Activated naive CD4-positive, alpha-beta T cell treated with Interleukin-2 at 50 U/mL for 16 hours (primary cell): ENCODE measurements around the gene LRRN4.
A peak's percentile ranks its signal among the peaks of the same experiment; 100 is the strongest.

Experiments
- DNase-seq: peaks from one replicate; pipeline ENCODE4 v3.0.0-alpha.2; 2020

The LRRN4 gene

DNA sequence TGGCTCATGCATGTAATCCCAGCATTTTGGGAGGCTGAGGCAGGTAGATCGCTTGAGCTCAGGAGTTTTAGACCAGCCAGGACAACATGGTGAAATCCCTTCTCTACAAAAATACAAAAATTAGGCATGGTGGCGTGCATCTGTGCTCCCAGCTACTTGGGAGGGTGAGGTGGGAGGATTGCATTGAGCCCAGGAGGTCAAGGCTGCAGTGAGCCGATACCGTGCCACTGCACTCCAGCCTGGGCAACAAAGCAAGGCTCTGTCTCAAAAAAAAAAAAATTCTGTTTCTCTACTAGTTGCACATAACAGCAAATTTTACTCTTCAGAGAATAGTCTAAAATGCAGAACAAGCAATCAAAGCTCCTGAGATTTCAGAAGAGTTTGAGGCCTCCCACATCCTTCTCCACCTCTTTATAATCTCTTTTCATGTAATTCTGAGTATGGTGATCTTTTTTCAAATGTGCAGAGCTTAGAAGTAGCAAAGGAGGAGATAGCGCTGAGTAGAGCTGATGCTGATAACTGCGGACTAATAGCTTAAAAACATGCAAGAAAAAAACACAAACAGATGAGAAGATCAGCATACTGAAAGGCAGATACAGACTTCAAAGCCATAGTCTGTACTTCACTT is 23.3 kb downstream of the LRRN4 start:
- no peak for DNase-seq

DNA sequence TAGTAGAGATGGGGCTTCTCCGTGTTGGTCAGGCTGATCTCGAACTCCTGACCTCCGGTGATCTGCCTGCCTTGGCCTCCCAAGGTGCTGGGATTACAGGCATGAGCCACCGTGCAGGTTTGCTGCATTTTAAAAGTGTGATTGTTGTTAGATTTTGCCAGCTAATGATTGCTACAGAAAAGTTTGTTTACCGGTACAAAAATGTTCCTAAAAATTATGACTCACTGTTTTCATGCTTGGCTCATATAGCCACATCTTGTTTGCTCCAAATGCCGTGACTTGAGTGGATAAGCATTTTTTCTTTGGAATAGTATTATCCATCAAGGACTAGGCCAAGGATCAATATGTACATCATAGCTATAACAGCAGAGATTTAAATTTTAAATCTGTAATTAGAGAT is 24.3 kb downstream of the LRRN4 start:
- DNase-seq: no peak

DNA sequence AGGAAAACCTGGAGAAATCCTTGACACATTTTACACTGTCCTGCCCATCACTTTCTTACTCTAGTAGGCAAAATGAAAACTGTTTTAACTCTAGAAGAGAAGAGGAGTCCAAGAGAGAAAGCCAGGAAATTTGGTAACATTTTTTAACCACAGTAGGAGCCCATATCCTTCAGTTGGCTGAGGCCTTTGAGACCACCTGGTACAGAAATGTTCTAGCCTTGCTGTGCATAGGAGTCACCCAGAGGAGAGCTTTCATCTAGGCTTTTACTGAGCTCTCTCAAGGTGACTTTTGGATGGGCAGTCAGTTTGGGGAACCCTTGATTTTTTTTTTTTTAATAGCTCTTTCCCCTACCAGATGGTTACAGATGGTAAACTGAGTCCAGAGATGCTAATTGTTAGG is 25.0 kb downstream of the LRRN4 start:
- no peak for DNase-seq

DNA sequence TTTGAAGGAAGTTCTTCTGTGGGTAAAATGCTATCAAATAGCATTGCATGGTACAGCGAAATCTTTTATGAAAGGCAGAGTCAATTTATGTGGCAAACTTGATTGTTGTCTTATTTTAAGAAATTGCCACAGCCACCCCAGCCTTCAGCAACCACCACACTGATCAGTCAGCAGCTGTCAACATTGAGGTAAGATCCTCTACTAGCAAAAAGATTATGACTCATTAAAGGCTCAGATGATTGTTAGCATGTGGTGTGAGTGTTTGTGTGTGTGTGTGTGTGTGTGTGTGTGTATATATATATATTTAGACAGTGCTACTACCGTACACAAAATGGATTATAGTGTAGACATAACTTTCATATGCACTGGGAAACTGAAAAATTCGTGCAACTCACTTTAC is 27.8 kb downstream of the LRRN4 start:
- DNase-seq: no peak

DNA sequence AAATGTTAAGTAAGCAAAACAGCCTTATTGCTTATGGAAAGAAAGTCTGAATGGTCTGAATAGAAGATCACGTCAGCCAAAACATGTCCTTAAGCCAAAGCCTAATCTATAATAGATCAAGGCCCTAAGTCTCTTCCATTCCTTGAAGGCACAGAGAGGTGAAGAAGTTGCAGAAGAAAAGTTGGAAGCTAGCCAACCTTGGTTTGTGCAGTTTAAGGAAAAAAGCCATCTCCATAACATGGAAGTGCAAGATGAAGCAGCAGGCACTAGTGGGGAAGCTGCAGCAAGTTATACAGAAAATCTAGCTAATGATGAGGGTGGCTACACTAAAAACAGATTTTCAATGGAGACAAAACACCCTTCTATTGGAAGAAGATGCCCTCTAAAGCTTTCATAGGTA is 29.1 kb downstream of the LRRN4 start:
- DNase-seq: no peak

DNA sequence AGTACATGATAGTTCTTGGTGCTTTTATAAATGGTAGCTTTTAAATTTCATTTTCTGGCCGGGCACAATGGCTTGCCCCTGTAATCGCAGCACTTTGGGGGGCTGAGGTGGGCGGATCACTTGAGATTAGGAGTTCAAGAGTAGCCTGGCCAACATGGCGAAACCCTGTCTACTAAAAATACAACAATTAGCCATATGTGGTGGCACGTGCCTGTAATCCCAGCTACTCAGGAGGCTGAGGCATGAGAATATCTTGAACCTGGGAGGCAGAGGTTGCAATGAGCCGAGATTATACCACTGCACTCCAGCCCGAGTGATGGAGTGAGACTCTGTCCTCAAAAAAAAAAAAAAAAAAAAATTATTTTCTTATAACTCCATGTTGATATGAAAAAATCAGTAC is 36.0 kb downstream of the LRRN4 start:
- no peak for DNase-seq

DNA sequence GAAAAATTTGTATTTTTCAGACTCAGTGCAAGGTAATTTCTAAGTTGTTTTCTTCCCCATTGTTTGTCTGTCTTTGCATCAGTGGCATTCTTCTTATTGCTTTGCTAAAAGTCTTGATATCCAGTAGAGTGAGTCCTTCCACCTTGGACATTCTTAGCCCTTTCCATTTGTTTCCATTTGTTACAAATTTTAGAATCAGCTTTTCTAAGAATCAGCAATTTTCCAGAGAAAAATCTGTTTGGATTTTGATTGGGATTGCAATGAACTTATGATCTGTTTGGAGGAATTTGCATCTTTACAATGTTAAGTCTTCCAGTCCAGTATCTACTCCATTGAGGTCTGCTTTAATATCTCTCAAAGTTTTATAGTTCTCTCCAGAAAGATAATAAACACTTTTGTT is 36.4 kb downstream of the LRRN4 start:
- DNase-seq: no peak

DNA sequence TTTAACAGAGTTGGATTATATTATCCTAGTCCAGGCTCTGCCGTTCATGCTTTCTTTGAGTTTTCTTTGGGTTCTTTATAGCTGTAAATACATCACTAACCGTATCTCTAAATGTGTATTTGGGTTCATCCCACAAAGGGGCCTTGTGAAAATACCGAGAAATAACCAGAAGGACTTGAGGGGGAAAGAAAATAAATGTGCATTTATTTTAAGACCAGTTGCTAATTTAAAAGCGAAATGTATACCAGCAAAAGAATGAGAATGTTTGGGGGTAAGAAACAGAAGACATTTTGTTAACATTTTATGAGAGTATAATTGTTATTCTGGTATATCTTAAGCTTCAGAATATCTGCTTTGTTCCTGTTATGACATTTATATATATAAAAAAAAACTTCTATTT is 38.9 kb downstream of the LRRN4 start:
- no peak for DNase-seq

DNA sequence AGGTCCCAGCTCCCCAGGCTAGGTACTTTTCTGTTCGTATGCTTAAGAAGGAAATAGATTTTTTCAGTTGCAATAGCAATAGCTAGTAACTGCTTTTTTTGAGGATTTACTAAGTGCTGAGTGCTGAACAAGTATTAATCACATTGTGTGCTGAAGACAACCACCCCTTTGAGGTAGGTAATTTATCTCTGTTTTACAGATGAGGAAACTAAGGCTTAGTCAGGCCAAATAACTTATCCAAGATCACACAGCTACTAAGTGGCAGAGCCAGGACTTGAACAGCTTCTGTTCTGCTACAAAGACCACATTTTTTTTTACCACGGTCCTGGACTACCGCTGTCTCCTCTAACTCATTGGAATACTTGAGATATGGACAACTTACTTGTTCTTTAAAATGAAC is 39.8 kb downstream of the LRRN4 start:
- no peak for DNase-seq

DNA sequence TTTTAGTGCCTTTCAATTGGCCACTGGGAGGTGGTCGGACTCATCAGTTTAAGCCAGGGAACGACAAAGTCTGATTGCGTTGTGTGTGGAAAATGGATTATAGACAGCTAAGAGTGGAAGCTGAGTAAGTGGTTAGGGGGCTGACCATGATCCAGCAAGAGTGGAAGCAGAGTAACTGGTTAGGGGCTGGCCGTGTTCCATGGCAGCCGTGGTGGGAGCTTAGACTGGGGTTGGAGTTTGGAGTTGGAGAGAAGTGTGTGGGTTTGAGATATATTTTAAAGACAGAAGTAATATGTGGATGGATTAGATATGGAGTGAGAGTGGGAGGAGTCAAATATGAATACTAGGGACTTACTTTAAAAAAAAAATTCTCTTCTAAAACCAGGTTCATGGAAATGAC is 41.7 kb downstream of the LRRN4 start:
- no peak for DNase-seq

DNA sequence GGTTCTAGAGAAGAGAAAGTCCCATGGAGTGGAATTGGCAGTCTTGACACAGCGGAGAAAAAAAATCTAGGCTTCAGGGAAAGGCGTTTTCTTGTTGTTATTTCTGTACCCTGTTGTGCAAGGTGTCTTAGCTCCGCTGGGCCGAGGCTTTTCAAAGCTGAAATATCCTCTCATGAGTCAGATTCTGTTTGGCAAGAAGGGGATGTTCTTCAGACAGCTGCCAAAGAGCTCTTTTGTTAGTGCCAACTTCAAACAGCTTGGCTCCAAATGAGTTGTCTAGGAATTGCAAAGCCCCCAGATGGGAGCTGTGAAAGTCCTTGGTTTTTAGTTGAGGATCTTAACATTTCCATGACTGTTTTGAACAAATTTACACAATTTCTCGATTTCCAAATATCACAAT is 45.6 kb downstream of the LRRN4 start:
- no peak for DNase-seq

DNA sequence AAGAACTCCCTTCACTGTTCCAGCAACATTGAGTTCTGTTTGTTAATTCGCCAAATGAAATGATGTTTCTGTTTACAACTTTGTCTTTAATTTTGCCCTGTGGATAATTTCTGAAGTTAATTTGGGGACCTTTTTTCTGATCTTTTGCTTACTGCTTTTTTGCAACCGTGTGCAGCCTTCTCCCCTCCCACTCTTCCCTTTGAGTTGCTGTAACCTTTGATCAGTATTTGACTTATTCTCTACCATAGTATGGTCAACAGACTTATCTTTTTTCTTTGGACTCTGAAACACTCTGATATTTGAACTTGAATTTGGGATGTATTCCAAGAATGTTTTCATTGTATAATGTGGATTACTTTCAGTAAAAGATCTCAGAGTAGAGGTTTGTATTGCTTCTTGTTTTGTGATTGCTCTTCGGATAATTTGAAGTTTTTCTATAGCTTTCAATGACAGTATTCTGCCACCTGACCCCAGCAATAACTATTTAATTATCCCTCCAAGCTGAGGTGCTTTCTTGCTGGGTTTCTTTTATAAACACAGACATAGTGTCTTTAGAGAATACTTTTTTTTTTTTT is 46.2 kb downstream of the LRRN4 start:
- no peak for DNase-seq

DNA sequence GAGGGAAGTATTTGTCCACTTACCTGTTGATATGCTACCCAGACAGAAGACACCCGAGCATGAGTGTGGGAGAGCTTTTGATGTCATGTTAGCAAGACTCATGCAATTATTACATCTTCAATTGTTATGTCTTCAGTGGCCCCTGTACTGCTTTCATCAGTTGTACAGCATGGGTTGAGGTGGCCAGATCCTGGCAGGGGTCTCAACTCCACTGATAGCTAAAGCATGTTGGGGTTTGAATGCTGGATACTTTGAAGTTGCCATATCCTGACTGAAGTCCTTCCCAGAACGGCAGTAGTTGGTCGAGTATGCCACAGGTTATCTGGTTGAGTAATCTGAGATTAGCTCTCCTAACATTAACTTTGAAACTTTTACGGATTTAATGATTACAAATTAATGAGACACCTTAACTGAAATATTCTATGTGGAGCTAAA is 46.7 kb downstream of the LRRN4 start:
- no peak for DNase-seq

DNA sequence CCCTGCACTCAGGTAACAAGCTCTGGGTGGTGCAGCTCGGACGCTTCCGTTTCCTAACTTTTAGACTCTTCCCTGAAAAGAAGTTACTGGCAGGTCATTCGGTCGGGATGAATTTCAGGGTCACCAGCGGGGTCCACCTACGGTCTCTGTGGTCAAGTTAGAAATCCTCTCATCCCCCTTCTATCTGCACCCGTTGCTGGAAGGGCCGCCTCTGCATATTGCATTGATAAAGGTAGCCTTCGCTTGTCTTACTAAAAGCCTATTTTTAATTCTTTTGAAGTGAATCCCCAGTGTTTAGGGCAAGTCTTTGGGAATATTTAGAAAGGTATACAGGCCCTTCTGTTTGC is 47.3 kb downstream of the LRRN4 start:
- no peak for DNase-seq

DNA sequence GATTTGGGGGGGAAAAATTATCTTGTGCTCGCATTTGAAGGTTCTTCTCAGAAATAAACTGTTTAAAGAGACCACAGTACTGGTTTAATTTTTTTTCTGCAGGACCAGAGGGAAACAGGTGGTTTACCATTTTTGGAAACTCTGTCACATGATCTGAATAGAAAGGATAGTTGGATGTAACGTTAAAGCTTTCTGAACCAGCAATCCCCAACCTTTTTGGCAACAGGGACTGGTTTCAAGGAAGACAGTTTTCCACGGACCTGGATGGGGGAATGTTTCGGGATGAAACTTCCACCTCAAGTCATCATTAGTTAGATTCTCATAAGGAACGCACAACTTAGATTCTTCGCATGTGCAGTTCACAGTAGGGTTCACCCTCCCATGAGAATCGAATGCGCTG is 53.0 kb downstream of the LRRN4 start:
- DNase-seq: no peak

DNA sequence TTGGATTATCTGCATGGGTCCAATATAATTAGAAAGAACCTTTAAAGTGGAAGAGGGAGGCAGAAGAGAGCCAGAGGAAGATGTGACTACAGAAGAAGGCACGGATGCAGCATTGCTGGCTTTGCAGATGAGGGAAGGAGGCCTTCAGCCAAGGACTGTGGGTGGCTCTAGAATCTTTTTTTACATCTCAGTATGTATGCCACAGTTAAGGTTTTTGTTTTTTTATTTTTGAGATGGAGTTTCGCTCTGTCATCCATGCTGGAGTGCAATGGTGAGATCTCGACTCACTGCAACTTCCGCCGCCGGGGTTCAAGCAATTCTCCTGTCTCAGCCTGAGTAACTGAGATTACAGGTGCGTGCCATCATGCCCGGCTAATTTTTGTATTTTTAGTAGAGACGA is 54.1 kb downstream of the LRRN4 start:
- no peak for DNase-seq

DNA sequence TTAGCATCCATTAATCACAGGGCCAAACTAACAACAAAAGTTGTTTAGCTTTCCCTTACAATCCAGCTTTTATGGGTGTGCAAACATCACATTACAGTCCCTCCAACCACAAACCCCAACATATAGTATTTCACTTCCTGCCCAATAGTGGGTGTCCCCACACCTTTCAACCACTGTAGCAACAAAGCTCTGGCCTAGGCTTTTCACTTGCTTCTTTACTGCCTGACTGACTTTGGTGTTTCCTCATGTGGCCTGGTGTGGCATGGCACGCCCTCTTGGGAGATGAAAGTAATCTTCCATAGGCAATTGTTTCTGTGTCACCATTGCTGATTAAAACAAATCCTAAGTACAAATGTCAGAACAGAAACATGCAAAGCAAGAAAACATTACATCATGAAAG is 57.1 kb downstream of the LRRN4 start:
- peak; percentile 28 for DNase-seq

DNA sequence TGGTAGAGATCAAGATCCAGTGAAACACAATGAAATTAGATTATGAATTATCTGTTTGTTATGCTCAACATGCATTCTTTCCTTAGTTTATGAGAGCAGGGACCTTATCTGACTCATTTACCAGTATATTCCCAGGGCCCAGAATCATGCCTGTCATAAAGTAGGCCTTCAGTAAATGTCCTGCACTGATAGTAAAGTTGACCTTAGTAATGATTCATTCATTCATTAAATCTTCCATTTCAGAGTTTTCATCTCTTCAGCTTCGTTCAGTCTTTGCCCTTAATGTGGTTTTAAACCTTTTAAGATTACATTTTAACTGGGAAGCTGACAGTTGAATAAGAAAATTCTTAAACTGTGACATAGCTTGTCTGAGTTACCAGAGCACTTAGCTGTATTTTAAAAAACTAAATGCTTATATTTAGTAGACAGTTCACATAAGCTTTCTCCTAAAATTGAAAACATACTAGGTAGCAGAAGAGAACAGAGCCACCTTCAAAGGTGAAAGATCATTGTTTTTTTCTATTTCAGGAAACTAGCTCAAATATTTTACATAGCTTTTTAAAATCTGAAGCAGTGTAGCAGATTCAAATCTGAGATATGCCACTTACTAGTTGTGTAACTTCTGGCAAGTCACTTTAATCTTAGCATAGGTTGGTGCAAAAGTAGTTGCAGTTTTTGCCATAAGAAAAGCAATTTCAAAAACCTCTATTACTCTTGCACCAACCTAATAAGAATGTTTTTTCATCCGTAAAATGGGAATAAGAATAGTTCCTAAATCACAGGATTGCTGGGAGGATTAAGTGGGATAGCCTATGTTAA is 62.0 kb downstream of the LRRN4 start:
- no peak for DNase-seq

DNA sequence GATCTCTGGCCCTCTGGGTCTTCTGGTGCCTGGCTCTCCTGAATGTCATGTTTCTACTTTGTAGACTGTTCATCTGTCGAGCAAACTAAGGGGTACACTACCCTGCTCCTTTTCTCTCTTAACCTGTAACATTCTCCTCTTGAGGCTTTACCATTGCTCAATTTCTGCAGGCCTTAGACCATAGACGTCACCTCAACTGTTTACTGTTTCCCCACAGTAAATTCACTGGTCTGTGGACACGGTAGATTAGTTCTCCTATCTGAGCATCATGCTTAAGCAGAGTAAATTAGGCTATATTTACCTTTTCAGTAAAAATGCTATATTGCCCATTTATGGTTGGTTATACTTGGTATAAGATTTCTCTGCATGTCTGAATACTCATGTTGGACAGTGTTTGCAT is 62.9 kb downstream of the LRRN4 start:
- DNase-seq: no peak
